HG03039 (cell line): ENCODE measurements around the gene BICD1.

Experiments
- ATAC-seq: cut with Tn5 transposase; IDR thresholded peaks from one replicate; pipeline ENCODE4 v1.9.1; 2021; ENCODE audit warnings: mild to moderate bottlenecking, moderate library complexity; ENCODE audit not compliant: unreplicated experiment

Gene BICD1

GRCh38 chr12:32395026-32395425, 288.4 kb downstream of the BICD1 start:
- ATAC-seq: no peak

DNA sequence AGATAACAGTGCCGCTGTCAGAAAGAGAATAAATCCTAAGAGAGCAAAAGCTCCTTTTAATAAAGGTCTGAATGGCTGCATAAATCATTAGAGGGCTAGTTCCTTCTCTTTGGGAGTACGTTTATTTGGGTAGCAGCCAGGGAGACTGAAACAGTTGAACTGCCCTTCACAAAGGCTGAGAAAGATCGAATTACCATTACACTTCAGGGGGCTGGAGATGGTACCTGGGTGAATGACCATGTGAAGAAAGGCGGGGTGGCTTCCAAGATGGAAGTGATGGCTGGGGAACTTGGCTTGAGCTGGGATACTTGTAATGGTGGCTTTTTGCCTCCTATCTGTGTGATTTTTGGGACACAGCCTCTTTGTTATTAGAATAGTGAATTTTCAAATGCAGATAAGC, 291.0 kb downstream of the BICD1 start:
- no peak for ATAC-seq

DNA sequence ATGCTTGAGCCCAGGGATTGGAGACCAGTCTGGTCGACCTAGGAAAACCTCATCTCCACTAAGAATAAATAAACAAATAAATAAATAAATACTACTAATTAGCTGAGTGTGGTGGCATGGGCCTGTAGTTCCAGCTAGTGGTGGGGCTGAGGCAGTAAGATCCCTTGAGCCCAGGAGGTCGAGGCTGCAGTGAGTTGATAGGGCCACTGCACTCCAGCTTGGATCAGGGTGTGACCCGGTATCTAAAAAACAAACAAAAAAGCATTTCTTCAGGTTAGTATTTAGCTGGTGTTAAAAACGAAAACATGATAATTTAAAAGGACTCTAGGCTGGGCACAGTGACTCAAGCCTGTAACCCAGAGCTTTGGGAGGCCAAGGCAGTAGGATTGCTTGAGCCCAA, 291.5 kb downstream of the BICD1 start:
- ATAC-seq: no peak

DNA sequence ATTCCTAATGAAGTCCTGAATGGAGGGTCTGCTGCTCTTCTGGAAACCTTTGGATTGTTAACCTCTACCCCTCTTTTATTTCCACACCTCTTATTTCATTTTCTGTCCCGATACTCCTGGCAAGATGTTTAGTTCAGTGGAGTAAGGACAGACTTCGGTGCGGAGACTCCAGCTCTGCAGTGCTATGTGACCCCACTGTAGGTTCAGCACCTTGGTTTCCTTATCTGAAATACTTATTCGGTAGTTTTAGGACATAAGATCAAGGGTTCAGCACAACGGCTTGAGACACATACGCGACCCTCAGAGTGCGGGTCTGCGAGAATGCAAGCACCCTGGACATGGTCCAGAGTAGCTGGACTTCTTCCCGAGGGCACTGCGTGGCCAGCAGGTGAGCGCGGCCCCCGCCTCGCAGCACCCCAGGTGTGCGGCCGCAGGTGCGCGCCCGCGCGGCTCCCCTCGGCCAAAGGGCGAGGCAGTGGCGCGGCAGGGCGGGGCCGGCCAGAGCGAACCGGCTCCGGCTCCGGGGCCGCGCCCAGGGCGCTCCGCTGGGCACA, 292.2 kb downstream of the BICD1 start:
- no peak for ATAC-seq

DNA sequence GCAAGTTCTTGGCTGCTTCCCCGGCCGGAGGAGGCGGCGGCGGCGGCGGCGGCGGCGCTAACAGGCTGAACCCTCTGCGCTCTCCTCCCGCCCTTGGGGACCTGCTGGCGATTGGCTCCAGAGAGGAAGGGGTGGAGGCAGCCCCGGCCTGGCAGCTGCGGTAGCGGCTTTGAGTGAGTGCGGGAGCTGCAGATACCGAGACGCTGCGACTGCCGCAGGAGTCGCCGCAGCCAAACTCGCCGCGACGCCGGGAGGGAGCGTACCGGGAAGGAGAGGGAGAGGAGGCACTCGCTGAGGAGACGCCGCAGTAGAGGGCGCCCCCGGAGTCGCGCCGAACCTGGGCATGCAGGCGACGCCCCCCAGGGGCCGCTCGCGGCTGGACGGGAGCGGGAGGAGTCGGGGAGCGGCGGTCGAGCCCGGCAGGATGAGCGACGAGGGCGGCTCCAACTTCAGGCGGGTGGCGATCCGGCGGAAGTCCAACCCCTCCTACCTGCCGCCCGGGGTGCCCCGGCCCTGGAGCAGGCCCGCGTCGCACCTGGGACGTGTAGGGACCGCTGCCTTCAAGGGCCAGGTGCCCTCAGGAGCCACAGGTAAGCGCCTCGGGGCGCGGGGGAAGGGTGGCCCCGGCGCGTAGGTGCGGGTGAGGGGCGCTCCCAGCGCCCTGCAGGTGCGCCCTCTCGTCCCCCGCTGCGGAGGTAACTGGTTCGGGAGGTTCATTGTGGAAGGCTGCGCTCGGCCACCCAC, 292.9 kb downstream of the BICD1 start, which contains the start of gene FGD4:
TSS of gene FGD4 (plus strand) at position 189 of the 744 bp plus-strand sequence.
- ATAC-seq: peak; percentile 82

- ATAC-seq: no peak
Observed at GRCh38 chr12:32400114-32400672, 293.5 kb downstream of the BICD1 start.

DNA sequence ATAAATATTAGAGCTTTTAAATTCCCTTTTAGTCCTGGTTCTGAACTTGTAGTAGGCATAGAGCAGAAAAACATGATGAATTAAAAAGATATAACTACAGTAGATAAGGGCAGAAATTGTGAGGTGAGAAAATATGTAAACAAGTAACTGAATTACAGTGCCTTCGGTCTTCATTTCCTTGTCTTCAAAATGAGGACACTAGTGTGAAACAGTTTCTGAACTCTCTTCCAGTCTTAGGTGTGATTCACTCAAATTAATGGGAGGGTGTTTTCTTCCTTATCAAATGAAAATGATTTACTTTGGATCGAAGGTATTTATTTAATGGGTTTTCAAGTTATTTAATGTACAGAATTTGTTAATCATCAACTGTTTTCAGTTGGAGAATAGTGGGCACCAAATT, 294.2 kb downstream of the BICD1 start:
- no peak for ATAC-seq

GRCh38 chr12:32402170-32402569, 295.5 kb downstream of the BICD1 start:
- no peak for ATAC-seq

- no peak for ATAC-seq
Observed at GRCh38 chr12:32402946-32403345, 296.3 kb downstream of the BICD1 start.

DNA sequence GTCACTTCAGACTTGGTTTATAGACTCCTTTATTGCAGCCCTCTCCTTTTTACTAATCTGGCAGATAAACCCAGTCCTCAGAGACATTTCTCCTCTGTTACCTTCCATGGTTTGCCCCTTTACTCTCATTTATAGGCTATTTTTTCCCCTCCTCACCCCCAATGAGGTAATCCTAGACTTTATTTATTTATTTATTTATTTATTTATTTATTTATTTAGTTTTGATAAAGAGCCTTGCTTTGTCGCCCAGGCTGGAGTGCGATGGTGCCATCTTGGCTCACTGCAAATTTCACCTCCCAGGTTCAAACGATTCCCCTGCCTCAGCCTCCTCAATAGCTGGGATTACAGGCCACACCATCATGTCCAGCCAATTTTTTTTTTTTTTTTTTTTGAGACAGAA, 301.1 kb downstream of the BICD1 start:
- ATAC-seq: no peak

- ATAC-seq: no peak
Observed at GRCh38 chr12:32413412-32413811, 306.8 kb downstream of the BICD1 start.

DNA sequence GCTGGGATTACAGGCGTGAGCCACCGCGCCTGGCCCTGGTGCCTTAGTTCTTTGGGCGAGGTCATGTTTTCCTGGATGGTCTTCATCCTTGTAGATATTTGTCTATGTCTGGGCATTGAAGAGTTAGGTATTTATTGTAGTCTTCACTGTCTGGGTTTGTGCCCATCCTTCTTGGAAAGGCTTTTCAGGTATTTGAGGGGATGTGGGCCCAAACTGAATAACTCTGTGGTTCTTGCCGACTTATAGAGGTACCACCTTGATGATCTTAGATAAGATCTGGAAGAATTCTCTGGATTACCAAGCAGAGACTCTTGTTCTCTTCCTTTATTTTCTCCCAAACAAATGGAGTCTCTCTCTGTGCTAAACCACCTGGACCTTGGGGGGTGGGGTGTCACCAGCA, 311.6 kb downstream of the BICD1 start:
- no peak for ATAC-seq

- no peak for ATAC-seq
Observed at GRCh38 chr12:32418903-32419519, 312.4 kb downstream of the BICD1 start.

DNA sequence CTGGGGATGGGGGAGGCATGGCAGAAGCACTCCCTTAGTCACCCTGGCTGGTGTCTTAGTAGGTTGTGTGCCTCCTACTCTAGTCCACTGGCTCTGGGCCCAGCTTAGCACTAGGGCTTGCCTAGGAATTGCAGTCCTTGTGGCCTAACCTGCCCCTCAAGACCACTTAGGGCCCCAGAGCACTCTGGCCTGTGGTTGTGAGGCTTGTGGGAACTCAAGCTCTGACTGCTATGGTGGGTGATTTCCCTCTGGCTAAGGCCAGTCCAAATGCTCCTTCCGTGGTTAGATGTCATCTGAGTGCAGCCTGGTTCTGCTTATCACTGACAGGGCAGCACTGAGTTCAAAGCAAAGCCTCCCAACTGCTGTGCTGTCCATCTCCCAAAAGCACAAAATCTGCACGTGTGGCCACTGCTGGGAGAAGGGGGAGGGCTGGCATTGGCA, 312.9 kb downstream of the BICD1 start:
- peak; percentile 70 for ATAC-seq

- no peak for ATAC-seq
Observed at GRCh38 chr12:32420356-32420755, 313.7 kb downstream of the BICD1 start.

GRCh38 chr12:32423559-32423958, 316.9 kb downstream of the BICD1 start:
- no peak for ATAC-seq

DNA sequence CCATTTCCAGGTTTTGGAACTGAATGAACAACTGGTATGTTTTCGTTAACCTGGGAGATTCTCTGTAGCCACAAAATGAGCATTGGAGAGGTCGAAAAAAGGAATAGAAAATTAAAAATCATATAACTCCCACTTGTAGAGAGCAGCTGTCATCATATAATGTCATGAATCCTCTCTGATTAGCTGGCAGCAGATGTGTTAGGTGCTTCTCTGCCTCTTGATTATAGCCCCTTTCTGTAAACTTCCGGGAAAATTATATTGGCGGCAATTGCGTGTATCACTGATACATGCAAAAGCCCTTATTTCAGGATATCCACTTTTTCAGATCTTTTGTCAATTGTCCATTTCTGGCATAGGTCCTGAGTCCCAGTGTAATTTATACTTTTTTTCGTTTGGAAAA, 324.4 kb downstream of the BICD1 start:
- ATAC-seq: no peak
